Uterus (tissue), 4 donors: ENCODE measurements around the gene SIAE. TPM values are rescaled to one million over a fixed set of nuclear protein-coding genes. Genes with fewer than 3 reads are reported as not detected.

Experiments
- DNase-seq, 2 donors: peaks; one replicate each; pipeline ENCODE4 v3.0.0-alpha.2; 2019 to 2020
- H3K27ac ChIP-seq, 2 donors: fragments of 200-600 bp; sonication (generic); 1 replicate in 1 of 2; 2 replicates in 1 of 2; pipeline ENCODE4 v1.5.1; 2016 to 2018
- H3K27me3 ChIP-seq, 2 donors: fragments of 200-600 bp; sonication (generic); one replicate each; pipeline ENCODE4 v1.5.1; 2018 to 2019; ENCODE audit warnings: control low read depth in 1 of 2
- H3K36me3 ChIP-seq, 2 donors: fragments of 200-600 bp; sonication (generic); one replicate each; pipeline ENCODE4 v1.5.1; 2019; ENCODE audit warnings: control low read depth in 1 of 2
- H3K4me1 ChIP-seq, 2 donors: fragments of 200-600 bp; sonication (generic); one replicate each; pipeline ENCODE4 v1.5.1; 2018 to 2019; ENCODE audit warnings: control low read depth in 1 of 2
- H3K4me3 ChIP-seq, 2 donors: fragments of 200-600 bp; sonication (generic); 1 replicate in 1 of 2; 2 replicates in 1 of 2; pipeline ENCODE4 v1.5.1; 2018 to 2019; ENCODE audit warnings: mild to moderate bottlenecking in 1 of 2
- H3K9me3 ChIP-seq, 2 donors: fragments of 200-600 bp; sonication (generic); one replicate each; pipeline ENCODE4 v1.5.1; 2019; ENCODE audit warnings: control low read depth in 1 of 2
- POLR2A ChIP-seq, 2 donors: fragments of 450-650 bp; IDR thresholded peaks; one replicate each; pipeline ENCODE4 v1.6.1; 2016; ENCODE audit warnings: antibody characterized with exemption in 2 of 2, mild to moderate bottlenecking in 1 of 2, moderate library complexity in 1 of 2
- intact Hi-C: fragments of 100-400 bp; cut with DNase I; formaldehyde crosslinking; loops from one replicate; pipeline ENCODE4 v1.15.1; 2023; ENCODE audit warnings: low total_unique reads
- total RNA-seq, 4 donors: library from RNA; depleted of rRNA in 3 of 4; stranded (reverse); fragments of >200 nt in 3 of 4; gene quantifications; one replicate each; pipeline versions ENCODE4 v1.1.0 to v1.2.4, GENCODE V29; 2014 to 2023
- TF ChIP-seq, protein P1 (sequence below), 4 experiments: fragments of 200-600 bp in 2 of 4; fragments of 450-650 bp in 2 of 4; sonication (generic) in 2 of 4; IDR thresholded peaks; one replicate each; pipeline ENCODE4 v1.5.1; 2016 to 2019; ENCODE audit warnings: antibody characterized with exemption in 4 of 4, mild to moderate bottlenecking in 2 of 4, moderate library complexity in 1 of 4
- donor health status: DM: yes; HTN: yes; CAD: no.

The SIAE gene
- total RNA-seq, 4 donors from 2014 or later = 0.77 to 7.5 (median 5.3) TPM

DNA sequence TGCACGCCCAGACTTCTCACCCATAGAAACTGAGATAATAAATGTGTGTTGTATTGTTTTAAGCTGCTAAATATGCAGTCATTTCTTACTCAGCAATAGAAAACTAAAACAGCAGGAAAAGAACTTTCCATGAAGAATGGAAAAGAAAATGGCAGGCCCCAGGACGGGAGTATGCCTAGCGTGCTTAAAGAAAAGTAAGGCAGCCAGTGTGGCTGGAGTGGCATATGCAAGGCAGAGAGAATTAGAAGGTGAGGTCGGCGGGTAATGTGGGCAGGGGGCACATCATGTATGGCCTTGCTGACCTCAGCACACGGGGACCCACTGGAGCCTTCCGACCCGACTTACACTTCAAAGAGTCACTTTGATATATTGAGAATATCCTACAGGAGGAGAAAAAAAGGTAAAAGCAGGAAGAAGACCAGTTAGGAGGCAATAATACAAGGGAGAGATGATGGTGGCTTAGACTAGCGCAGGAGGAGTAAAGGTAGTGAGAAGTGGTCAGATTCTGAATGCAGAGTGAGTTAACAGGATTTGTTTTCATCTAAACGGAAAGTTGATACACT lies 30.4 kb downstream of the SIAE start:
- H3K27me3 ChIP-seq = no peaks in the 10 kb centered on the region
- TF ChIP-seq, protein P1, sequence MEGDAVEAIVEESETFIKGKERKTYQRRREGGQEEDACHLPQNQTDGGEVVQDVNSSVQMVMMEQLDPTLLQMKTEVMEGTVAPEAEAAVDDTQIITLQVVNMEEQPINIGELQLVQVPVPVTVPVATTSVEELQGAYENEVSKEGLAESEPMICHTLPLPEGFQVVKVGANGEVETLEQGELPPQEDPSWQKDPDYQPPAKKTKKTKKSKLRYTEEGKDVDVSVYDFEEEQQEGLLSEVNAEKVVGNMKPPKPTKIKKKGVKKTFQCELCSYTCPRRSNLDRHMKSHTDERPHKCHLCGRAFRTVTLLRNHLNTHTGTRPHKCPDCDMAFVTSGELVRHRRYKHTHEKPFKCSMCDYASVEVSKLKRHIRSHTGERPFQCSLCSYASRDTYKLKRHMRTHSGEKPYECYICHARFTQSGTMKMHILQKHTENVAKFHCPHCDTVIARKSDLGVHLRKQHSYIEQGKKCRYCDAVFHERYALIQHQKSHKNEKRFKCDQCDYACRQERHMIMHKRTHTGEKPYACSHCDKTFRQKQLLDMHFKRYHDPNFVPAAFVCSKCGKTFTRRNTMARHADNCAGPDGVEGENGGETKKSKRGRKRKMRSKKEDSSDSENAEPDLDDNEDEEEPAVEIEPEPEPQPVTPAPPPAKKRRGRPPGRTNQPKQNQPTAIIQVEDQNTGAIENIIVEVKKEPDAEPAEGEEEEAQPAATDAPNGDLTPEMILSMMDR (IDR thresholded peaks at IDR 0.05) = no peak
- TF ChIP-seq POLR2A (IDR thresholded peaks at IDR 0.05) = no peak
- no peaks in the 10 kb centered on the region for H3K4me1 ChIP-seq
- intact Hi-C loops = no loop called here
- H3K36me3 ChIP-seq = no peaks in the 10 kb centered on the region
- DNase-seq = no peak
- H3K9me3 ChIP-seq = no peaks in the 10 kb centered on the region
- H3K27ac ChIP-seq = no peak overlapping the region
- H3K4me3 ChIP-seq = no peak overlapping the region

DNA sequence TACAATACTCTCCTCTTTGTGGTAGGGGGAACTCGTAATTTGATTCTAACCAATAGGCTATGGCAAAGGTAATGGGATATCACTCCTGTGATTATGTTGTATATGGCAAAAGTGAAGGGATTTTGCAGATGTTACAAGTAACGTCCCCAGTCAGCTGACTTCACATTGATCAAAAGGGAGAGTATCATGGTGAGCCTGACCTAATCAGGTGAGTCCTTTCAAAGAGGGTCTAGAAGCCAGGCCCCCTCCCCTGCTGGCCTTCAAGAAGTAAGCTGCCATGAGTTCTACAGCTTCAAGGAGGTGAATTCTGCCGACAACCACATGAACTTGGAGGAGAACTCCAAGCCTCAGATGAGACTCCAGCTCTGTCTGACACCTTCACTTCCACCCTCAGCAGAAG lies 30.9 kb downstream of the SIAE start:
- Histone ChIP-seq H3K4me3 (no peak overlapping the region), H3K27me3 (no peaks in the 10 kb centered on the region), H3K36me3 (no peaks in the 10 kb centered on the region), H3K4me1 (no peaks in the 10 kb centered on the region), H3K9me3 (no peaks in the 10 kb centered on the region), H3K27ac (no peak overlapping the region)
- no peak for TF ChIP-seq POLR2A (IDR thresholded peaks at IDR 0.05)
- TF ChIP-seq, protein P1 (IDR thresholded peaks at IDR 0.05) = no peak
- DNase-seq = no peak
- intact Hi-C loops = no loop called here

DNA sequence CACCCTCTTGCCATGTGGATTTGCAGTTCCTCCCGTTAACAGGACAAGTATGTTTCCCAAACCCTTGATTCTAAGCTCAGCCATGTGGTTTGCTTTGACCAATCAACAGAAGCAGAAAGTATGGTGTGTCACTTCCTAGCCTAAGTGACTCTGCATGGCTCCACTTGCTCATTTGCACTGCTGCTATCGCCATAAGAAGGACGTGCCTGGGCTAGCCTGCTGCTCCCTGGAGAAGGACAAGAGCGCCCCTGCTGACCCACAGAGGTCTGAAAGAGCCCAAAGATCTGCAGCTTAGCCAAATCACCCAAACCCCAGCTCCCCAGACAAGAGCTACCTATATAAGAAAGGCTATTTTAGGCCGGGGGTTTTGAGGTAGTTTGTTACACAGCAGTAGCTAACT lies 32.9 kb downstream of the SIAE start:
- H3K4me1 ChIP-seq = no peaks in the 10 kb centered on the region
- no peak overlapping the region for H3K27ac ChIP-seq
- H3K9me3 ChIP-seq = no peaks in the 10 kb centered on the region
- no peaks in the 10 kb centered on the region for H3K36me3 ChIP-seq
- H3K4me3 ChIP-seq = no peak overlapping the region
- H3K27me3 ChIP-seq = no peaks in the 10 kb centered on the region
- intact Hi-C loops = no loop called here
- TF ChIP-seq, protein P1 (IDR thresholded peaks at IDR 0.05) = no peak
- TF ChIP-seq POLR2A (IDR thresholded peaks at IDR 0.05) = no peak
- DNase-seq = no peak

DNA sequence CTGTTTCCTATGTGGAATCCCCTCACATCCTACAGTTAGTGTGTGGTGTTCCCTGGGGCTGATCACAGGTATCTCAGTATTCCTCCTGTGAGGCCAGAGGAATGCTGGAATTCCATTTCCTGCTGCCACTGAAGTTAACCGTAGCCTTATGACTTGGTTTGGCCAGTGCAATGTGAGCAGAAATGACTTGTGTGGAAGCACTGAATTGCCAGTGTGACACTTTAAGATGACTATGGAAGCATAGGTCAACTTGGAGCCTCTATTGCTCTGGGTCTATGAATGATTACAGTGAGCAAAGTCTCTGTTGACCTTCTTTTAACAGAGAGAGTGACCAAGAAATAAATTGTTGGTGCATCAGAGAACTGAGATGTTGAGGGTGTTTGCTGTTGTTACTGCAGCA lies 34.4 kb downstream of the SIAE start:
- DNase-seq = no peak
- H3K36me3 ChIP-seq = no peaks in the 10 kb centered on the region

DNA sequence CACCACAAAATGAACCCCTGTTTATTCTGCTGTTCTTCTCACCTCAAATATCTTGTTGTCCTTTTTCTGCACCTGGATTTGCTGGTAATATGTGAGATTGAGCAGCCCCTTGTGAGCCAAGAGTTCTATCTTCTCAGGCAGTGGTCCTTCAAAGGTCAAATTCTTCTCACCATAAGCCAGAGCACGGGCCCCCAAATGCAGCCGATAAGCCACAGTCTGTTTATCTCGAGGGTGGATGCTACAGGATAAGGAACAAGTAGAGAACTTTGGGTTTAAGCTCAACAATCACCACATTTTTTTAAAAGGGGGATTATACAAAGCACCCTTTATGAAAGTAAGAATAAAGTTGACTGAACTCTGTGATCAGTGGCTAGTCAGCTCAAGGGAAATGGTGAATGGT lies 35.0 kb downstream of the SIAE start:
- DNase-seq = no peak
- H3K27me3 ChIP-seq = no peaks in the 10 kb centered on the region
- no peaks in the 10 kb centered on the region for H3K9me3 ChIP-seq
- intact Hi-C loops = no loop called here
- H3K4me3 ChIP-seq = no peak overlapping the region
- TF ChIP-seq POLR2A (IDR thresholded peaks at IDR 0.05) = no peak
- TF ChIP-seq, protein P1 (IDR thresholded peaks at IDR 0.05) = no peak
- no peaks in the 10 kb centered on the region for H3K36me3 ChIP-seq
- no peaks in the 10 kb centered on the region for H3K4me1 ChIP-seq
- H3K27ac ChIP-seq = no peak overlapping the region

More for the DNA sequence above, 34.4 kb downstream of the SIAE start:
- H3K4me3 ChIP-seq = no peak overlapping the region
- no peaks in the 10 kb centered on the region for H3K9me3 ChIP-seq
- intact Hi-C loops = no loop called here
- H3K4me1 ChIP-seq = no peaks in the 10 kb centered on the region
- no peaks in the 10 kb centered on the region for H3K27me3 ChIP-seq
- TF ChIP-seq, protein P1 (IDR thresholded peaks at IDR 0.05) = no peak
- no peak overlapping the region for H3K27ac ChIP-seq
